T47D (cell line): ENCODE measurements around the gene DTX2.
"Not testable (repeated sequence)": the region's sequence is repeated elsewhere in the genome, so short reads cannot be mapped to it uniquely, and the experiment has no call there.

Experiments
- DNase-seq, 2 experiments: peaks; one replicate each; pipeline versions ENCODE4 v3.0.0 to v3.0.0-alpha.2; 2011 to 2012; ENCODE audit warnings: low read depth in 1 of 2, low spot score in 1 of 2
- JUND ChIP-seq: IDR thresholded peaks from 2 replicates; pipeline ENCODE4 v1.6.1; 2012; ENCODE audit warnings: low read depth
- in situ Hi-C: cut with HindIII; loops from 2 replicates; pipeline ENCODE4 v1.10.0; 2016; ENCODE audit warnings: low sequenced_read_pairs, low pct_unique_long_range_greater_than_20kb

The DTX2 gene

DNA sequence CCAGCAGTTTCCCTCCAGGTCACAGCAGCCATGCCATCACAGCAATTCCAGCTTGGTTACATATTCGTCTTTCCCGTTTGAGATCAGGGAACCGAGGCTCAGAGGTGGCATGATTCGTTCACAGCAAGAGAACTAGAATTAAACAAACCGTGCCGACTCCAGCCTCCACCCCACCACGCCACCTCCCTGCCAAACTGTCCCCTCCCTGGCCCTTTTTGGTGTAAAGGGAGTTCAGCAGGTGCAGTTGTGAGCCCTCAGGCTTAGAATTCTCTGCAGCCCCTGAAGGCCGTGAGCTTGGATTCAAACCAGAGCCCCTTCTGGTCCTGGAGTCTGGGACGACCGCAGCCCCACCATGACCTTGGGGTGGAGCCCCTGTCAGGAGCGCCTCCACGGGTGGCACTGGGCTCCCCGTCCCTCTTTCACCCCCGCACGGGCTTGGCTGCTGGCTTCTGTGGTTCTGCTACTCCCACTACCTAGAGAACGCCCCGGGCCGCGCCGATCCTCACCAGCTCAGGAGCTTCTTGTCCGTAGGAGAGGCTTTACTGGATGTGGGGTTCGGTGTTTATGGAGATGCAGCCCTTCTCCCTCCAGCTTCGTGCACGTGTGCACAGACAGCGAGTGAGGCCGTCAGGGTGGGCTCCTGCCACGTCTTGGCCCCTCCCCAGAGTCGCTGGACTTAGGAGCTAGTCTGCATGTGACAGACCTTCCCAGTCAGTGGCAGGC is 37.9 kb downstream of the DTX2 start:
- in situ Hi-C loops, DNase-seq: not testable (repeated sequence)

DNA sequence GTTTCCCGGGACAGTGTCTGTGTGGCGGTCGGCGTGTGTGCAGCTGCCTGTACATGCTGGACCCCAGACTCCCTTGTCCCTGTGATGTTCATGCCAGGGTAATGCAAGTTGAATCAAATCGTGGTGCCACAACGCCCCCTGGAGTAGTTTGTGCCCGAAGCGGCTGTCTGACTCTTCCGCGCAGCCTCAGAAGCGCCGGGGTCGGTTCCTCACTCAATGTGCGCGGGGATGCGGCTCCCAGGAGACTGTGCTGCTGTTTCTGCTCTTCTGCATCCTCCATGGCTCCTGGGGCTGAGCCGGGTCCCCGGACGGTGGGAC is 38.4 kb downstream of the DTX2 start:
- DNase-seq, in situ Hi-C loops: not testable (repeated sequence)

DNA sequence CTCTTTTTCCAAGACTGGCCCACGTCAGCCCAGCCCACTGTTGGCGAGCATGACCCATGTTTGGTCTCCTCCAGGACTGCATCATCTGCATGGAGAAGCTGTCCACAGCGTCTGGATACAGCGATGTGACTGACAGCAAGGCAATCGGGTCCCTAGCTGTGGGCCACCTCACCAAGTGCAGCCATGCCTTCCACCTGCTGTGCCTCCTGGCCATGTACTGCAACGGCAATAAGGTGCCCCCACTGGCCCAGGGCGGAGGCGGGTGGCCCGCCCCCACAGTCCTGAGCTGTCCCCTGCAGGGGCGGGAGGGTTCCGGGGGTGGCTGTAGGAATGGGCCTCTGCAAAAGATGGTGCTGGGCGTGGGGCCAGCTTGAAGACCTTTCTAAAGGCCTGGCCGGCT is 40.7 kb downstream of the DTX2 start:
- in situ Hi-C loops, DNase-seq: not testable (repeated sequence)

DNA sequence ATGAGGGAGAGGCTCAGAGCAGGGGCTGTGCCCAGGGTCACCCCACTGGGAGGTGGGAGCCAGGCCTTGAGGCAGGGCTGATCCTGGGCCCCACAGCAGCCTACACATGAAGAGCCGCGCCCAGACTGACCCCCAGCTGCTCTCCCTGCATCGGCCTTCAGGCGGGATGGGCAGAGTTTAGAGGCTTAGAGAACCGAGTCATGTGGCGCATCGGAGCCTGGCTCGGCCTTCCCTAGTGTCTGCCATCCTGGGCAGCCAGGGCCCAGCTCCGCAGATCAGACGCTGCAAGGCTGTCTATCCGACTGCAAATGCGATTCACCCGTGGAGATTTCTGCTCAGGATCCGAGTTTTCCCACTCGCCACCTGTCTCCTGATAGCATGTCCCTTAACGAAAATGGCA is 41.3 kb downstream of the DTX2 start:
- DNase-seq, in situ Hi-C loops: not testable (repeated sequence)

DNA sequence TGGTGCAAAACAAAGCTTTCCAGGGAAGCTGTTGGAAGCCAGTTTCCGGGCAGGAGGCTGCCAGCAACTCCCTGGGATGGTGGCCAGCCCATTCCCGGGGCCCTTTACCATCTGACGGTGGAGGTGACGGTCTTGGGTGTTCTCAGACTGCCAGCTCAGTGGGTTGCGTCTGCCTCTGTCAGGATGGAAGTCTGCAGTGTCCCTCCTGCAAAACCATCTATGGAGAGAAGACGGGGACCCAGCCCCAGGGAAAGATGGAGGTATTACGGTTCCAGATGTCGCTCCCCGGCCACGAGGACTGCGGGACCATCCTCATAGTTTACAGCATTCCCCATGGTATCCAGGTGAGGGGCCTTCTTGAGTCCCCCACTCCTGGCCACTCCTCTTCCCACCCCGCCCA is 41.7 kb downstream of the DTX2 start:
- in situ Hi-C loops, DNase-seq: not testable (repeated sequence)

DNA sequence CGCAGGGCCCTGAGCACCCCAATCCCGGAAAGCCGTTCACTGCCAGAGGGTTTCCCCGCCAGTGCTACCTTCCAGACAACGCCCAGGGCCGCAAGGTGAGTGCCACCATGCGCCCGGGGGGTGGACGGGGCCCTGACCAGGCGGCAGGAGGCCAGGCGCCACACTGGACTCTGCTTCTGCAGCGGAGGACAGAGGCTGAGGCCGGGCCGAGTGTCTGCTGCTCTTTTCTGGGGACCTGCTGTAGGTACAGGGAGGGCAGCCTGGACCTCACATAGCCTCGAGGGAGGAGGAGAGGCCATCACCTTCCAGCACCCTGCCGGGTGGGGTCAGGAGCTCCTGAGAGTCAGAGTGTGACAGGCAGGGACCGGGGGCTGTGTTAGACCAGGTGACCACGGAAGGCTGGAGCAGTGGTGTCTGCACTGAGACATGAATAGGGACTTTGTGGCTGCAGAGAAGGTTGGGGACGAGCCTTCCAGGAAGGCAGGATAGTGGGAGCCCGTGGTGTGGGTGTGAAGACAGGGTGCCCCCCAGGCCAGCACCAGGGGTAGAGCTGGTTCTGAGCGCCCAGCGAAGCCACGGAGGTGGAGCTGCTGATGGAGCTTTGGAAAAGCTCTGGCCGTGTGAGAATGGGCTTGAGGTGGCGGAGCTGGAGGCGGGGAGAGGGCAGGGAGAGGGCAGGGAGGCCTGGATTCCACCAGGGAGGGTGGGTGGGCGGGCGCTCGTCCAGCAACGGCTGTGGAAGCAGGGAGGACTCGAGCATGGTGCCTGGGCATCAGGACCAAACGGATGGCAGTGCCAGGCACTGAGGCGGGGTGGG is 43.0 kb downstream of the DTX2 start:
- DNase-seq, in situ Hi-C loops: not testable (repeated sequence)

DNA sequence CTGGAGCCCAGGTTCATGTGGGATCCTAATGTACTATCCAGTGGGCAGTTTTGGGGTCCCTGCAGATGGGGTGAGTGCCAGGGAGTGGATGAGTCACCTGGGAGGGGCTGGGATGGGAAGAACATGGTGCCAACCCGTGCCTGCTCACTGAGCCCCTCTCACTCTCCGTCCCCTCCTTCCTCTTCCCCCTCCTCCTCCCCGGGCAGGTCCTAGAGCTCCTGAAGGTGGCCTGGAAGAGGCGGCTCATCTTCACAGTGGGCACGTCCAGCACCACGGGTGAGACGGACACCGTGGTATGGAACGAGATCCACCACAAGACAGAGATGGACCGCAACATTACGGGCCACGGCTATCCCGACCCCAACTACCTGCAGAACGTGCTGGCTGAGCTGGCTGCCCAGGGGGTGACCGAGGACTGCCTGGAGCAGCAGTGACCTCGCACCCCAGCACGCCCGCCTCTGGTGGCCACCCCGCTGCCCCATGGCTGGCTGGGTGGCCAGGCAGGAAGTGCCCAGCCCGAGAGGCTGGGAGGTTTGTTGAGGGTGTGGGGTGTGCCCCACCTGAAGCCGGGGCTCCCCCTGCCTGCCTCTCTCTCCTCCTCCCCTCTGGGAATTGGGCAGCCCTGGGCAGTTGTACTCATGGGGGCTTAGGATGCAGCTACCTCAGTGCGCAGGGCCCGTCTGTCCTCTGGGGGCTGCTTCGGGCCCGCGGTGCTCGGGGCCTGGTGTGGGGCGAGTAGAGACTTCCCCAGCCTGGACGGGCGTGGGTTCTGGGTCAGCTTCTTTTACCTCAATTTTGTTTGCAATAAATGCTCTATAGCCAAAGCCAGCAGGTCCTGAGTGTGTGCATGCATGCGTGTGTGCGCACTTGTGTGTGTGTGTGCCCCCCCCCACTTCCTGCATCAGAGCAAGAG is 43.9 kb downstream of the DTX2 start:
- in situ Hi-C loops, result no loop called here
- TF ChIP-seq JUND, result no peak
- DNase-seq, result no peak

DNA sequence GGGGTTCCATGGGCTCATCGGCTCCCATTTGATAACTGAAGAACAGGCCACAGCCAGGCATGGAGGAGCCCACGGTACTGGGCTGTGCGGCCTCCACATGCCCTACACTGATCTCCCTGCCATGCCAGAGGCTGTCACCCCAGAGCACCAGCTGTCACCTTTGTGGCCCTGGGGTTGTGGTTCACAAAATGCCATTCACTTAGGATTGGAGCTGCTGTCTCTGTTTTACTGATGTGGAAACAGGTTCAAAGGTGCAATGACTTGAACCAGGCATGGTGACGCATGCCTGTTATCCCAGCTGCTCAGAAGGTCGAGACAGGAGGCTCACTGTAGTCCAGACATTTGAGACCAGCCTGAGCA is 44.6 kb downstream of the DTX2 start:
- no peak for TF ChIP-seq JUND
- no peak for DNase-seq
- in situ Hi-C loops, result no loop called here

DNA sequence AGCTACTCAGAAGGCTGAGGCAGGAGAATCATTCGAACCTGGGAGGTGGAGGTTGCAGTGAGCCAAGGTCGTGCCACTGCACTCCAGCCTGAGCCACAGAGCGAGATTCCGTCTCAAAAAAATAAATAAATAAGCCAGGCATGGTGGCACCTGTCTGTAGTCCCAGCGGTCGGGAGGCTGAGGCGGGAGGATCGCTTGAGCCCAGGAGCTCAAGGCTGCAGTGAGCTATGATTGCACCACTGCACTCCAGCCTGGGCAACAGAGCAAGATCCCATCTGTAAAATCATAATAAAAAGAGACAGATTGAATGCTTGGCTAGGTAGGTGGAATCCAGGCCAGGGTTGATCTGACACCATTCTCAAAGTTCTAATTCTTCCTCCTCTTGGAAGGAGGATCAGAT is 45.1 kb downstream of the DTX2 start:
- in situ Hi-C loops, DNase-seq: not testable (repeated sequence)

DNA sequence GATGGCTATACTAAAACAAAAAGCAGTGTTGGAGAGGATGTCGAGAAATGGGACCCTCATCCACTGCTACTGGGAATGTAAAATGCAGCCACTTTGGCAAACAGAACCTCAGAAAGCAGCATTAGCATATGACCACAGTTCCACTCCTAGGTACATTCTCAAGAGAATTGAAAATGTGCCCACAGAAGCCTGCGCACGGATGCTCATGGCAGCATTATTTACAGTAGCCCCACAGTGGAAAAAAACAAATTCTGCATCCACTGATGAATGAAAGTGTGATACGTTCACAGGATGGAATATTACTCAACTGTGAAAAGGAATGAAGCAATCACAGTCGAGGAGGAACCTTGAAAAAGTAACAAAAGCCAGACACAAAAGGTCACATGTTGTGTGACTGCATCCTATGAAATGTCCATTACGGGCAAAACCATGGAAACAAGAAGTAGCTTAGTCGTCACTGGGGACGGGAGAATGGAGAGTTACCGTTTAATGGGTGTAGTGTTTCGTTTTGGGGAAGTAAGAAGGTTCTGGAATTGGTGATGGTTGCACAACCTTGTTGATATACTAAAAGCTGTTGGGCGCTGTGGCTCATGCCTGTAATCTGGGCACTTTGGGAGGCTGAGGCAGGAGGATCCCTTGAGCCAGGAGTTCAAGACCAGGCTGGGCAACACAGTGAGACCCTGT is 46.4 kb downstream of the DTX2 start:
- DNase-seq, result no peak
- in situ Hi-C loops, result no loop called here
- no peak for TF ChIP-seq JUND

DNA sequence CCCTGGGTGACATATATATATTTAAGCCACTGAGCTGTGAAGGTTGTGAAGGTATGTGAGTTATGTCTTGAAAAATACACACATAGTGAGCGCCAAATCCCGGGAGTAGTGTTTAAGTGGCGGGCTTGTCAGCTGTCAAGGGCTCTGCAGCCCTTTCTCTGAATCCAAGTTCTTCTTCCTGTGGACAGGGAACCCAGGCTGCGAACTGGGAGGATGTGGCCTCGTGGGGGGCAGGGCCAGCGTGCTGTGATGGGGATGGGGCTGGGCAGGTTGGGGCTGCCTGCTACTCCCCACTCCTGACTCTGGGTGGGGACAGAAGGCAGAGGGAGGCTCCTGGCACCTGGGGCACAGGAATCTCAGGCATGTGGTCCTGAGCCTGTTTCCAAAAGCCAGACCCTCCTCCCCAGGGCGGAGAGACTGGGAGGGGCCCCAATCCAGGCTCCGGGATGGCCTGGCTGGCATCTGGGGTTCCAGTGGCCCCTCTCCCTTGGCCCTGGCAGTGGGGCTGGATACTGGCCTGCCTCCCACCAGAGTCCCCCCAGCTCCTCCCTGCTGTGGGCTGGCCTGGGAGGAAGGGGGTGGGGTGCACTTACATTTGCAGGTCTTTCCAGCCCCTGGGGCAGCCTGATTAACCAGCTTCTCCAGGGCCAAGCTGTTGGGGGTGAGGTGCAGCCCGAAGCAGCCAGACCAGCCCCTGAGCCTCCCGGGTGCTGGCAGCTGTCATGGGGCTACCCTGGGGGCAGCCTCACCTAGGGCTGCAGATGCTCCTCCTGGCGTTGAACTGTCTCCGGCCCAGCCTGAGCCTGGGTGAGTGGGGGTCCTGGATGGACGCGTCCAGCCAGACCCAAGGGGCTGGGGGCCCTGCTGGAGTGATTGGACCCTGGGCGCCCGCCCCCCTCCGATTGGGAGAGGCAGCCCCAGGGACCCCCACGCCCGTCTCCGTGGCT is 48.7 kb downstream of the DTX2 start, which contains the start of gene UPK3B:
Gene UPK3B (plus strand): TSS at position 622 of the 947 bp plus-strand sequence. CDS start 101 bp downstream, at position 723.
- peak; percentile 83 to 94 for DNase-seq
- in situ Hi-C loops, result no loop called here
- TF ChIP-seq JUND, result no peak

DNA sequence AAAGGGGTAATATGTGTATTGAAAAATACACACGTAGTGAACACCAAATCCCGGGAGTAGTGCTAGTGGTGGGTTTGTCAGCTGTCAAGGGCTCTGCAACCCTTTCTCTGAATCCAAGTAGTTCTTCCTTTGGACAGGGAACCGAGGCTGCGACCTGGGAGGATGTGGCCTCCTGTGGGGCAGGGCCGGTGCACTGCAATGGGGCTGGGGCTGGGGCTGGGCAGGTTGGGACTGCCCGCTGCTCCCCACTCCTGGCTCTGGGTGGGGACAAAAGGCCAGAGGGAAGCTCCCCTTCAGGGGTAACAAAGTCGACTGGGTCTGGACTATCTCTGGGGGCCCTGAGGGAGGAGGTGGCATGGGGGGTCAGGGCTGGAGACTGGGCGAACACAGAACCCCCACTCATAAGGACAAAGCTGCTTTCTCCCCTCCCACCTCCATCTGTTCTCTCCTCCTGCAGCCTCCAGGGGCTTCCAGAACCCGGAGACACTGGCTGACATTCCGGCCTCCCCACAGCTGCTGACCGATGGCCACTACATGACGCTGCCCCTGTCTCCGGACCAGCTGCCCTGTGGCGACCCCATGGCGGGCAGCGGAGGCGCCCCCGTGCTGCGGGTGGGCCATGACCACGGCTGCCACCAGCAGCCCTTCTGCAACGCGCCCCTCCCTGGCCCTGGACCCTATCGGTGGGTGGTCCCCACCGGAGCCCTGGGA is 49.8 kb downstream of the DTX2 start:
- in situ Hi-C loops, DNase-seq: not testable (repeated sequence)

DNA sequence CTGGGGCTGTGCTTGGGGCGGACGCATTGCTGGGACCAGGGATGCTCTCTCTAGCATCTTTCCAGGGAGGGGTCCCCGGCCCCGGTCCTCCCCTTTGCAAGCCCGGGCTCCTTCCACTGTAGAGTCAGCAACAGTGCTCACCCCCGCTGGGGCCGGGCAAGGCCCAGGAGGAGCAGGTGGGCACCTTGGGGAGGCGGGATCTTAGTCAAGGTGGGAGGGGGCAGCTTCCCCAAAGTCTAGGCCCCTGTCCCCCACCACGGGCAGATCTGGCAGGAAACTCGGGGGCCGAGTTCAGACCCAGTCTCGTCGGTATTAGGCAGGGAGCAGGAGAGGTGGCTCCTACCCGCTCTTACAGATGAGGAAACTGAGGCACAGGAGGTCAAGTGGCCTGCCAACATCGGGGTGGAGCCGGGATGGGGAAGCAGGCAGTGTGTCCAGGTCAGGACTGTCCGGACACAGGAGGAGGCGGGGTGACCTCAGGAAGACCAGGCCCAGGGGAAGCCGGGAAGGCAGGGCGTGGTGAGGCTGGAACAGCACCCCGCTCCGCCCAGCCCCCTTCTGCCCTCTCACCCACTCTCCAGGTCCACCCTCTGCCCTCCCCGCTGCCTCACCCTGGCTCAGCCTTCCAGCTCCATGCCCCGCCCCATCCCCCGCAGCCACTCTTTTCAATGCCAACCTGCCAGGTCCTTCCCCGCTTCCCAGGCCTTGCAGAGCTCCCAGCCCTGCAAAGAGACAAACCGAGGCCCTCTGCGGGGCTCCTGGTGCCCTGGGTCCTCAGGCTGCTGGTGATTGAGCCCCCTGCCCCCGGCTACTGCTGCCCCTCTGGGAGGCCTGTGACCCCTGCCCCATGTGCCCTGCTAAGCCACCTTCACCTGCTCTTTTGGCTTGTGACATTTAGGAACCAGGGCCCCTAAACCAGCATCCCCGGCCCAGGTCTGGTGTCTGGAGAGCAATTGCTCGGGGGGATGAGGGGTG is 50.7 kb downstream of the DTX2 start:
- DNase-seq, in situ Hi-C loops: not testable (repeated sequence)
